HEK293 (cell line): ENCODE data around the gene VWA5A.
A peak's percentile ranks its signal among the peaks of the same experiment; 100 is the strongest.

ENCODE experiments used
- CTCF ChIA-PET: fragments of 350-600 bp; formaldehyde crosslinking; extraction: SDS; loops from one replicate; lab custom pipeline; 2021; ENCODE audit warnings: antibody characterized with exemption; lab: Yijun Ruan, JAX
- POLR2A ChIA-PET: fragments of 300-600 bp; formaldehyde crosslinking; extraction: SDS; loops from one replicate; lab custom pipeline; 2020; ENCODE audit warnings: antibody characterized with exemption, inconsistent platforms; lab: Yijun Ruan, JAX
- H3K27ac ChIP-seq: fragments of 200-500 bp; sonication (Bioruptor generic); 2 replicates; pipeline ENCODE4 v1.5.1; 2014; ENCODE audit warnings: low read depth, low read length, control low read depth, inconsistent platforms; ENCODE audit errors: extremely low read depth
- H3K36me3 ChIP-seq, 2 experiments: fragments of 200-500 bp in 1 of 2; sonication (Bioruptor generic) in 1 of 2; 1 replicate in 1 of 2; 2 replicates in 1 of 2; pipeline ENCODE4 v1.5.1; 2014 to 2017; ENCODE audit warnings: inconsistent platforms in 2 of 2, low read length in 2 of 2; ENCODE audit not compliant: control insufficient read depth in 2 of 2, insufficient read depth in 1 of 2
- H3K4me1 ChIP-seq: fragments of 200-500 bp; sonication (Bioruptor generic); 2 replicates; pipeline ENCODE4 v1.5.1; 2014; ENCODE audit warnings: mild to moderate bottlenecking, low read length, inconsistent platforms; ENCODE audit not compliant: control insufficient read depth, insufficient read depth
- H3K4me3 ChIP-seq: 2 replicates; pipeline ENCODE4 v1.5.1; 2011; ENCODE audit warnings: low read depth, mild to moderate bottlenecking, control low read depth, low read length, moderate library complexity
- H3K9me3 ChIP-seq: fragments of 200-500 bp; sonication (Bioruptor generic); 2 replicates; pipeline ENCODE4 v1.5.1; 2014; ENCODE audit warnings: low read depth, low read length, inconsistent platforms; ENCODE audit not compliant: control insufficient read depth, insufficient read depth
- EGR2 ChIP-seq: fragments of 450-650 bp; formaldehyde crosslinking; IDR thresholded peaks from 2 replicates; pipeline ENCODE4 v1.5.1; 2016; ENCODE audit warnings: low read depth, missing biosample characterization, missing genetic modification characterization
- GLIS1 ChIP-seq: fragments of 450-650 bp; formaldehyde crosslinking; IDR thresholded peaks from 2 replicates; pipeline ENCODE4 v1.5.1; 2016; ENCODE audit warnings: missing biosample characterization, missing genetic modification characterization
- KLF10 ChIP-seq: fragments of 450-650 bp; IDR thresholded peaks from 2 replicates; pipeline ENCODE4 v1.5.1; 2018; ENCODE audit warnings: missing biosample characterization, mild to moderate bottlenecking, missing genetic modification characterization
- KLF8 ChIP-seq: fragments of 450-650 bp; formaldehyde crosslinking; IDR thresholded peaks from 2 replicates; pipeline ENCODE4 v1.5.1; 2016; ENCODE audit warnings: missing biosample characterization, missing genetic modification characterization
- KLF9 ChIP-seq: fragments of 450-650 bp; formaldehyde crosslinking; IDR thresholded peaks from 2 replicates; pipeline ENCODE4 v1.5.1; 2016; ENCODE audit warnings: missing biosample characterization, missing genetic modification characterization, low read depth
- ZBTB17 ChIP-seq: fragments of 450-650 bp; formaldehyde crosslinking; IDR thresholded peaks from 2 replicates; pipeline ENCODE4 v1.5.1; 2016; ENCODE audit warnings: missing biosample characterization, missing genetic modification characterization
- ZFHX2 ChIP-seq: fragments of 450-650 bp; formaldehyde crosslinking; conservative IDR thresholded peaks from 2 replicates; pipeline ENCODE4 v1.5.1; 2016; ENCODE audit warnings: missing biosample characterization, missing genetic modification characterization
- ZNF184 ChIP-seq: fragments of 450-650 bp; IDR thresholded peaks from 2 replicates; pipeline ENCODE4 v1.5.1; 2018; ENCODE audit warnings: missing biosample characterization, mild to moderate bottlenecking, missing genetic modification characterization
- ZNF2 ChIP-seq: fragments of 450-650 bp; formaldehyde crosslinking; IDR thresholded peaks from 2 replicates; pipeline ENCODE4 v1.5.1; 2016; ENCODE audit warnings: missing biosample characterization, missing genetic modification characterization
- ZNF354C ChIP-seq: fragments of 450-650 bp; formaldehyde crosslinking; IDR thresholded peaks from 2 replicates; pipeline ENCODE4 v1.5.1; 2016; ENCODE audit warnings: missing biosample characterization, missing genetic modification characterization, low read depth, borderline replicate concordance
- ZNF37A ChIP-seq: fragments of 450-650 bp; IDR thresholded peaks from 2 replicates; pipeline ENCODE4 v1.5.1; 2018; ENCODE audit warnings: missing biosample characterization, missing genetic modification characterization
- ZNF510 ChIP-seq: fragments of 450-650 bp; formaldehyde crosslinking; IDR thresholded peaks from 2 replicates; pipeline ENCODE4 v1.5.1; 2018; ENCODE audit warnings: mild to moderate bottlenecking, missing genetic modification characterization, missing biosample characterization; ENCODE audit not compliant: insufficient replicate concordance
- ZNF561 ChIP-seq: fragments of 450-650 bp; IDR thresholded peaks from 2 replicates; pipeline ENCODE4 v1.5.1; 2018; ENCODE audit warnings: missing biosample characterization, missing genetic modification characterization, borderline replicate concordance
- ZNF654 ChIP-seq: fragments of 450-650 bp; formaldehyde crosslinking; IDR thresholded peaks from 2 replicates; pipeline ENCODE4 v1.5.1; 2016; ENCODE audit warnings: low read depth, missing biosample characterization, missing genetic modification characterization
- TF ChIP-seq, protein P1 (sequence below): fragments of 450-650 bp; formaldehyde crosslinking; IDR thresholded peaks from 2 replicates; pipeline ENCODE4 v1.5.1; 2016; ENCODE audit warnings: missing biosample characterization, missing genetic modification characterization, borderline replicate concordance
- TF ChIP-seq, protein P2 (sequence below): fragments of 450-650 bp; formaldehyde crosslinking; IDR thresholded peaks from 2 replicates; pipeline ENCODE4 v1.5.1; 2016; ENCODE audit warnings: missing biosample characterization, missing genetic modification characterization, borderline replicate concordance

Gene VWA5A

DNA sequence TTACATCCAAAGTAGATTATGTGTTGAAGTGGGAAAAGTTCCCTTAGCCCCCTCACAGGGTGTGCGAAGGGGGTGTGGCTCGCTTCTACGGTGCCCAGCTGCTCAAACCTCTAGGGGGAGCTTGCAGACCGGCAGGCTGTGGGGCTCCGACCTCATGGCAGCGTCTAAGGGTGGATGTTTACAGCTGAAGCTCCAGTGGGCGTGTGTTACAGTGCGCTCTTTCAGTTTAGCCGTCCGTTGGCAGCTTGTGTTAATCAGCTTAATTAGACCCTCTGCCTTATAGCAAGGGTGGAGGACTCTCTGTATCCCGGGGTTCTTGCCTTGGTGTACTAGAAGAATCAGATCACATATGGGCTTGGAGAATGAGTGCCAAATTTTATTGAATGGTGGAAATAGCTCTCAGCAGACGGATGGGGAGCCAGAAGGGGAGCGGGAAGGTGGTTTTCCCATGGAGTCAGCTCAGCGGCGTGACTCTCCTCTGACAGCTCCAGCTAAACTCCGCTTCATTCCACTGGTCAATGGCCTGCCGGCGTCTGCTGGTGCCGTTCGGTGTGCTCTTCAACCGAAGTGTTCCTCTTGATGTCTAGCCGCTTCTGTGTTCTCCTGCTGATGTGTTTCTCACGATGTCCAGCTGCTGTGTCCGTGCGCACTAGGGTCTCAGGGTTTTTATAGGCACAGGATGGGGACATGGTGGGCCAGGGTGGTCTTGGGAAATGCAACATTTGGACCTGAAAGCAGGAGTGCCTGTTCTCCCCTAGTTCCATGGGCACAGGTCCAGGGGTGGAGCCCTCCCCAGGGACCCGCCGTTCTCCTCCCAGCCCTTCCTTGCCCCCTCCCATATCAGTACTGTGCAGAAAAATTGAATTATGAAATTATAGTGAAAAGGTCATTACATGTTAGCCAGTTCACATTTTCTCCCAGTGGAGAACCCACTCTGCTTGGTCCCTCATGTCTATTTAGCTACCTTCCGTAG is 45.5 kb upstream of the VWA5A start:
- ChIA-PET CTCF (interaction anchor here (0.5 to 4.9 kb wide), 31 partner anchors 8 to 531 kb away, joined by 3 to 57 read pairs (median 4); no protein-coding TSS in a partner anchor), POLR2A (interaction anchor here (0.9 kb wide), 1 partner anchor 45 kb away, joined by 4 read pairs; the partner anchor contains the start of gene VWA5A)
- H3K27ac ChIP-seq: no peak overlapping the region
- no peaks in the 10 kb centered on the region for H3K9me3 ChIP-seq
- no peaks in the 10 kb centered on the region for H3K4me1 ChIP-seq
- peak overlapping the region; percentile 27 for H3K4me3 ChIP-seq
- H3K36me3 ChIP-seq: no peaks in the 10 kb centered on the region
- TF ChIP-seq KLF10 (peak; percentile 73; the same call in 1 of the 2 replicates), ZNF561 (tag by site-specific recombination) (no peak), KLF9 (tag by site-specific recombination) (peak; percentile 83), ZFHX2 (tag by site-specific recombination) (peak; percentile 37; the same call in 1 of the 2 replicates), ZNF37A (tag by site-specific recombination) (no peak), ZNF510 (tag by site-specific recombination) (no peak), ZBTB17 (tag by site-specific recombination) (0 out of 2 replicates have a peak, but pooled peaks have one; percentile 12), KLF8 (0 out of 2 replicates have a peak, but pooled peaks have one; percentile 19), EGR2 (tag by site-specific recombination) (0 out of 2 replicates have a peak, but pooled peaks have one; percentile 14), ZNF2 (tag by site-specific recombination) (peak; percentile 87), ZNF654 (tag by site-specific recombination) (peak; percentile 65), ZNF354C (tag by site-specific recombination) (no peak), ZNF184 (tag by site-specific recombination) (no peak), GLIS1 (peak; percentile 26; the same call in 1 of the 2 replicates)
- TF ChIP-seq, protein P1, sequence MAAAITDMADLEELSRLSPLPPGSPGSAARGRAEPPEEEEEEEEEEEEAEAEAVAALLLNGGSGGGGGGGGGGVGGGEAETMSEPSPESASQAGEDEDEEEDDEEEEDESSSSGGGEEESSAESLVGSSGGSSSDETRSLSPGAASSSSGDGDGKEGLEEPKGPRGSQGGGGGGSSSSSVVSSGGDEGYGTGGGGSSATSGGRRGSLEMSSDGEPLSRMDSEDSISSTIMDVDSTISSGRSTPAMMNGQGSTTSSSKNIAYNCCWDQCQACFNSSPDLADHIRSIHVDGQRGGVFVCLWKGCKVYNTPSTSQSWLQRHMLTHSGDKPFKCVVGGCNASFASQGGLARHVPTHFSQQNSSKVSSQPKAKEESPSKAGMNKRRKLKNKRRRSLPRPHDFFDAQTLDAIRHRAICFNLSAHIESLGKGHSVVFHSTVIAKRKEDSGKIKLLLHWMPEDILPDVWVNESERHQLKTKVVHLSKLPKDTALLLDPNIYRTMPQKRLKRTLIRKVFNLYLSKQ (tag by site-specific recombination): no peak
- TF ChIP-seq, protein P2, sequence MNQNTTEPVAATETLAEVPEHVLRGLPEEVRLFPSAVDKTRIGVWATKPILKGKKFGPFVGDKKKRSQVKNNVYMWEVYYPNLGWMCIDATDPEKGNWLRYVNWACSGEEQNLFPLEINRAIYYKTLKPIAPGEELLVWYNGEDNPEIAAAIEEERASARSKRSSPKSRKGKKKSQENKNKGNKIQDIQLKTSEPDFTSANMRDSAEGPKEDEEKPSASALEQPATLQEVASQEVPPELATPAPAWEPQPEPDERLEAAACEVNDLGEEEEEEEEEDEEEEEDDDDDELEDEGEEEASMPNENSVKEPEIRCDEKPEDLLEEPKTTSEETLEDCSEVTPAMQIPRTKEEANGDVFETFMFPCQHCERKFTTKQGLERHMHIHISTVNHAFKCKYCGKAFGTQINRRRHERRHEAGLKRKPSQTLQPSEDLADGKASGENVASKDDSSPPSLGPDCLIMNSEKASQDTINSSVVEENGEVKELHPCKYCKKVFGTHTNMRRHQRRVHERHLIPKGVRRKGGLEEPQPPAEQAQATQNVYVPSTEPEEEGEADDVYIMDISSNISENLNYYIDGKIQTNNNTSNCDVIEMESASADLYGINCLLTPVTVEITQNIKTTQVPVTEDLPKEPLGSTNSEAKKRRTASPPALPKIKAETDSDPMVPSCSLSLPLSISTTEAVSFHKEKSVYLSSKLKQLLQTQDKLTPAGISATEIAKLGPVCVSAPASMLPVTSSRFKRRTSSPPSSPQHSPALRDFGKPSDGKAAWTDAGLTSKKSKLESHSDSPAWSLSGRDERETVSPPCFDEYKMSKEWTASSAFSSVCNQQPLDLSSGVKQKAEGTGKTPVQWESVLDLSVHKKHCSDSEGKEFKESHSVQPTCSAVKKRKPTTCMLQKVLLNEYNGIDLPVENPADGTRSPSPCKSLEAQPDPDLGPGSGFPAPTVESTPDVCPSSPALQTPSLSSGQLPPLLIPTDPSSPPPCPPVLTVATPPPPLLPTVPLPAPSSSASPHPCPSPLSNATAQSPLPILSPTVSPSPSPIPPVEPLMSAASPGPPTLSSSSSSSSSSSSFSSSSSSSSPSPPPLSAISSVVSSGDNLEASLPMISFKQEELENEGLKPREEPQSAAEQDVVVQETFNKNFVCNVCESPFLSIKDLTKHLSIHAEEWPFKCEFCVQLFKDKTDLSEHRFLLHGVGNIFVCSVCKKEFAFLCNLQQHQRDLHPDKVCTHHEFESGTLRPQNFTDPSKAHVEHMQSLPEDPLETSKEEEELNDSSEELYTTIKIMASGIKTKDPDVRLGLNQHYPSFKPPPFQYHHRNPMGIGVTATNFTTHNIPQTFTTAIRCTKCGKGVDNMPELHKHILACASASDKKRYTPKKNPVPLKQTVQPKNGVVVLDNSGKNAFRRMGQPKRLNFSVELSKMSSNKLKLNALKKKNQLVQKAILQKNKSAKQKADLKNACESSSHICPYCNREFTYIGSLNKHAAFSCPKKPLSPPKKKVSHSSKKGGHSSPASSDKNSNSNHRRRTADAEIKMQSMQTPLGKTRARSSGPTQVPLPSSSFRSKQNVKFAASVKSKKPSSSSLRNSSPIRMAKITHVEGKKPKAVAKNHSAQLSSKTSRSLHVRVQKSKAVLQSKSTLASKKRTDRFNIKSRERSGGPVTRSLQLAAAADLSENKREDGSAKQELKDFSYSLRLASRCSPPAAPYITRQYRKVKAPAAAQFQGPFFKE (tag by site-specific recombination): no peak
